Right atrium auricular region (tissue), 2 donors: Measurements from ENCODE around the gene GPATCH2. TPM values are rescaled to one million over a fixed set of nuclear protein-coding genes. Genes with fewer than 3 reads are reported as not detected.
A peak's percentile ranks its signal among the peaks of the same experiment; 100 is the strongest.

Experiments used
- DNase-seq: peaks from one replicate; pipeline ENCODE4 v3.0.0-alpha.2; 2019; ENCODE audit warnings: low spot score
- H3K27ac ChIP-seq, 2 donors: fragments of 200-600 bp; sonication (generic); 1 replicate in 1 of 2; 2 replicates in 1 of 2; pipeline ENCODE4 v1.5.1; 2016 to 2019
- H3K27me3 ChIP-seq, 2 donors: fragments of 200-600 bp; sonication (generic); one replicate each; pipeline versions ENCODE4 v1.5.1 to v1.6.0; 2017 to 2019
- H3K36me3 ChIP-seq: fragments of 200-600 bp; sonication (generic); one replicate; pipeline ENCODE4 v1.5.1; 2016
- H3K4me1 ChIP-seq, 2 donors: fragments of 200-600 bp; sonication (generic); one replicate each; pipeline versions ENCODE4 v1.5.1 to v1.6.0; 2017 to 2019
- H3K4me3 ChIP-seq, 2 donors: fragments of 200-600 bp; sonication (generic); 1 replicate in 1 of 2; 2 replicates in 1 of 2; pipeline ENCODE4 v1.5.1; 2017 to 2019; ENCODE audit warnings: mild to moderate bottlenecking in 1 of 2, moderate library complexity in 1 of 2
- H3K9me3 ChIP-seq, 2 donors: fragments of 200-600 bp; sonication (generic); one replicate each; pipeline ENCODE4 v1.5.1; 2019
- CTCF ChIP-seq, 2 donors: fragments of 200-600 bp; sonication (generic); IDR thresholded peaks; one replicate each; pipeline ENCODE4 v1.5.1; 2019; ENCODE audit warnings: antibody characterized with exemption in 2 of 2
- total RNA-seq, 2 donors: library from RNA; depleted of rRNA; stranded (reverse); fragments of >200 nt; gene quantifications; one replicate each; pipeline ENCODE4 v1.1.0, GENCODE V29; 2016

Gene GPATCH2
- 1 to 10 TPM; 7.9 to 8.5 TPM for total RNA-seq

- Histone ChIP-seq H3K4me1 (peaks cover 0 to 41% of the 10 kb centered on the region in 2 donors), H3K4me3 (peak within 1 kb of the TSS; percentile 77 to 83), H3K27me3 (no peaks in the 10 kb centered on the region), H3K36me3 (no peaks in the 10 kb centered on the region), H3K9me3 (no peaks in the 10 kb centered on the region), H3K27ac (peak within 1 kb of the TSS; percentile 84 to 87)
- DNase-seq, result peak; percentile 77
- TF ChIP-seq CTCF (IDR thresholded peaks at IDR 0.05), result peak in 1 of 2 donors; percentile 47
These were observed at the start of gene GPATCH2, which contains the start of gene SPATA17 for GRCh38 chr1:217630711-217631591. Gene GPATCH2 (minus strand): TSS chr1:217631090. CDS start chr1:217630971, 119 bp downstream. Gene SPATA17 (plus strand): TSS chr1:217631344. CDS start chr1:217631379, 35 bp downstream.

GRCh38 chr1:217674028-217674729 is 43.3 kb upstream of the GPATCH2 start:
- DNase-seq, result no peak
- no peak for TF ChIP-seq CTCF (IDR thresholded peaks at IDR 0.05)
- Histone ChIP-seq H3K36me3 (no peaks in the 10 kb centered on the region), H3K4me3 (no peak overlapping the region), H3K4me1 (no peaks in the 10 kb centered on the region), H3K27ac (no peak overlapping the region), H3K9me3 (no peaks in the 10 kb centered on the region), H3K27me3 (no peaks in the 10 kb centered on the region)

DNA sequence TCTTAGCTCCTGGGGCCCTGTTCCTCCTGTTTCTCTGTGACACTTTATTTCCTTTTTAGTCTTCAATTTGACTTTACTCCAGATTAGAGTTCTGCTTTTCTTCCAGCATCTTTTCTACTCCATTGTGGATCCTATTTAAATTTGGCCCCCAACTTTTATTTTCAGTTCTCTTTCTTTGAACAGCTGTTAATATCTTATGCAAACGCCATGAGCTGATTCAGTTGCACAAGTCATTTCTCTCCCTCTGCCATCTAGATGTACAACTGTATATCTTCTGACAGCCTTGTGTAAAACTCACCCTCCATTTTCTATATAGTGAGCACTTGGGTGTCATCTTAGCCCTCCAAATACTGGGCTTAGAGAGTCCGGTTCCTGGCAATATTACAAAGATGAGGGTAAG is 42.5 kb upstream of the GPATCH2 start:
- Histone ChIP-seq H3K4me3 (no peak overlapping the region), H3K27me3 (no peaks in the 10 kb centered on the region)
- no peak for TF ChIP-seq CTCF (IDR thresholded peaks at IDR 0.05)

GRCh38 chr1:217668351-217668940 is 37.6 kb upstream of the GPATCH2 start:
- H3K4me1 ChIP-seq, result no peaks in the 10 kb centered on the region
- no peak for DNase-seq
- H3K9me3 ChIP-seq, result no peaks in the 10 kb centered on the region
- H3K36me3 ChIP-seq, result no peaks in the 10 kb centered on the region
- H3K4me3 ChIP-seq, result no peak overlapping the region
- no peaks in the 10 kb centered on the region for H3K27me3 ChIP-seq
- H3K27ac ChIP-seq, result no peak overlapping the region
- TF ChIP-seq CTCF (IDR thresholded peaks at IDR 0.05), result no peak

More for the DNA sequence above, 42.5 kb upstream of the GPATCH2 start:
- Histone ChIP-seq H3K4me1 (no peaks in the 10 kb centered on the region), H3K27ac (no peak overlapping the region), H3K36me3 (no peaks in the 10 kb centered on the region), H3K9me3 (no peaks in the 10 kb centered on the region)
- no peak for DNase-seq

GRCh38 chr1:217661407-217661806 is 30.5 kb upstream of the GPATCH2 start:
- Histone ChIP-seq H3K36me3 (no peaks in the 10 kb centered on the region), H3K4me1 (no peaks in the 10 kb centered on the region), H3K9me3 (no peaks in the 10 kb centered on the region), H3K27me3 (no peaks in the 10 kb centered on the region), H3K27ac (no peak overlapping the region), H3K4me3 (no peak overlapping the region)
- TF ChIP-seq CTCF (IDR thresholded peaks at IDR 0.05), result no peak
- DNase-seq, result no peak
